Measurements from ENCODE around the gene BCS1L. TPM values are rescaled to one million over a fixed set of nuclear protein-coding genes. Genes with fewer than 3 reads are reported as not detected.

BCS1L gene
- total and polyA plus RNA-seq, 2 donors from 2014 or later: 40.7 to 43.3 TPM

GRCh38 chr2:218694405-218695145 is 35.1 kb downstream of the BCS1L start:
- intact Hi-C loops (cut with DNase I): no loop called here
- Histone ChIP-seq H3K9me3 (ENCODE audit: control insufficient read depth in 2 of 3, insufficient read depth in 1 of 3, low read length in 3 of 3) (no peaks in the 10 kb centered on the region), H3K27ac (ENCODE audit: low read depth in 2 of 2, low read length in 2 of 2) (no peak overlapping the region), H3K36me3 (ENCODE audit: control insufficient read depth in 2 of 3, insufficient read depth in 3 of 3, low read length in 3 of 3) (peaks cover 7 to 52% (median 39%) of the 10 kb centered on the region in 3 donors), H3K4me1 (ENCODE audit: control insufficient read depth in 2 of 3, insufficient read depth in 2 of 3, low read depth in 1 of 3, low read length in 3 of 3) (no peaks in the 10 kb centered on the region), H3K9ac (ENCODE audit: low read length in 3 of 3) (no peak overlapping the region), H3K4me3 (ENCODE audit: low read length in 3 of 3) (no peak overlapping the region), H3K27me3 (ENCODE audit: control insufficient read depth, insufficient read depth, low read length) (no peaks in the 10 kb centered on the region)
- DNase-seq (no peak), FAIRE-seq (no peak)
- no peak for TF ChIP-seq CTCF (IDR thresholded peaks at IDR 0.05; ENCODE audit: borderline replicate concordance, extremely low read depth, insufficient read depth)

DNA sequence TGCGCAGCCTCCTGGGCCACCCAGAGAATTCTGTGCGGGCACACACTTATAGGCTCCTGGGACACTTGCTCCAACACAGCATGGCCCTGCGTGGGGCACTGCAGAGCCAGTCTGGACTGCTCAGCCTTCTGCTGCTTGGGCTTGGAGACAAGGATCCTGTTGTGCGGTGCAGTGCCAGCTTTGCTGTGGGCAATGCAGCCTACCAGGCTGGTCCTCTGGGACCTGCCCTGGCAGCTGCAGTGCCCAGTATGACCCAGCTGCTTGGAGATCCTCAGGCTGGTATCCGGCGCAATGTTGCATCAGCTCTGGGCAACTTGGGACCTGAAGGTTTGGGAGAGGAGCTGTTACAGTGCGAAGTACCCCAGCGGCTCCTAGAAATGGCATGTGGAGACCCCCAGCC is 39.4 kb downstream of the BCS1L start:
- no peaks in the 10 kb centered on the region for H3K27me3 ChIP-seq (ENCODE audit: control insufficient read depth, insufficient read depth, low read length)
- TF ChIP-seq CTCF (IDR thresholded peaks at IDR 0.05; ENCODE audit: borderline replicate concordance, extremely low read depth, insufficient read depth): no peak
- intact Hi-C loops (cut with DNase I): no loop called here
- H3K4me3 ChIP-seq (ENCODE audit: low read length in 3 of 3): no peak overlapping the region
- FAIRE-seq (no peak), DNase-seq (no peak)
- H3K9ac ChIP-seq (ENCODE audit: low read length in 3 of 3): no peak overlapping the region
- peaks cover 3 to 24% (median 19%) of the 10 kb centered on the region in 3 donors for H3K36me3 ChIP-seq (ENCODE audit: control insufficient read depth in 2 of 3, insufficient read depth in 3 of 3, low read length in 3 of 3)
- no peak overlapping the region for H3K27ac ChIP-seq (ENCODE audit: low read depth in 2 of 2, low read length in 2 of 2)
- H3K4me1 ChIP-seq (ENCODE audit: control insufficient read depth in 2 of 3, insufficient read depth in 2 of 3, low read depth in 1 of 3, low read length in 3 of 3): no peaks in the 10 kb centered on the region
- no peaks in the 10 kb centered on the region for H3K9me3 ChIP-seq (ENCODE audit: control insufficient read depth in 2 of 3, insufficient read depth in 1 of 3, low read length in 3 of 3)

DNA sequence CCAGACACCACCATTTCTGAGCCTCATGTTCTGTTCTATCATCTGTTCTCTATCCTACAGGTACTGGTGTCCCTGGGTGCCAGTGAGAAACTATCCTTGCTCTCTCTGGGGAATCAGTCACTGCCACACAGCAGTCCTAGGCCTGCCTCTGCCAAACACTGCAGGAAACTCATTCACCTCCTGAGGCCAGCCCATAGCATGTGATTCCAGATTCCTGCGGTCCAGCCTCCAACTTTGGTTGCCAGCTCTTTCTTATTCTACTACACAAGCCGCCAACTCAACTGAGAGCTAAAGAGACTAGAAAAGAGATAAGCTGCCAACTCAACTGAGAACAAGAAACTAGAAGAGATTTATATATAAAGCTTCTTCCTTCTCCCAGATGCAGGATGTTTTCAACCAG is 42.3 kb downstream of the BCS1L start:
- H3K27ac ChIP-seq (ENCODE audit: low read depth in 2 of 2, low read length in 2 of 2): no peak overlapping the region
- H3K9me3 ChIP-seq (ENCODE audit: control insufficient read depth in 2 of 3, insufficient read depth in 1 of 3, low read length in 3 of 3): no peaks in the 10 kb centered on the region
- peaks cover 2 to 14% (median 11%) of the 10 kb centered on the region in 3 donors for H3K36me3 ChIP-seq (ENCODE audit: control insufficient read depth in 2 of 3, insufficient read depth in 3 of 3, low read length in 3 of 3)
- no peak for FAIRE-seq
- no peaks in the 10 kb centered on the region for H3K27me3 ChIP-seq (ENCODE audit: control insufficient read depth, insufficient read depth, low read length)
- intact Hi-C loops (cut with DNase I): no loop called here
- no peak overlapping the region for H3K9ac ChIP-seq (ENCODE audit: low read length in 3 of 3)
- no peaks in the 10 kb centered on the region for H3K4me1 ChIP-seq (ENCODE audit: control insufficient read depth in 2 of 3, insufficient read depth in 2 of 3, low read depth in 1 of 3, low read length in 3 of 3)
- H3K4me3 ChIP-seq (ENCODE audit: low read length in 3 of 3): no peak overlapping the region
- DNase-seq: no peak
- TF ChIP-seq CTCF (IDR thresholded peaks at IDR 0.05; ENCODE audit: borderline replicate concordance, extremely low read depth, insufficient read depth): no peak

All from kidney (tissue), 14 donors.